Stomach (tissue), 4 donors: Measurements from ENCODE around the gene MDFI.

Experiments
- CTCF ChIP-seq, 7 experiments: fragments of 450-650 bp in 4 of 7; fragments of 200-600 bp in 3 of 7; sonication (generic) in 3 of 7; IDR thresholded peaks; one replicate each; pipeline ENCODE4 v1.5.1; 2016 to 2019; ENCODE audit warnings: antibody characterized with exemption in 7 of 7, control low read depth in 2 of 7, mild to moderate bottlenecking in 1 of 7
- EP300 ChIP-seq: sonication (generic); formaldehyde crosslinking; IDR thresholded peaks from one replicate; pipeline ENCODE4 v1.6.1; 2017; ENCODE audit warnings: antibody characterized with exemption
- POLR2A ChIP-seq, 4 donors: fragments of 450-650 bp; IDR thresholded peaks; one replicate each; pipeline ENCODE4 v1.6.1; 2016; ENCODE audit warnings: antibody characterized with exemption in 4 of 4, control low read depth in 2 of 4, mild to moderate bottlenecking in 1 of 4, moderate library complexity in 1 of 4

DNA sequence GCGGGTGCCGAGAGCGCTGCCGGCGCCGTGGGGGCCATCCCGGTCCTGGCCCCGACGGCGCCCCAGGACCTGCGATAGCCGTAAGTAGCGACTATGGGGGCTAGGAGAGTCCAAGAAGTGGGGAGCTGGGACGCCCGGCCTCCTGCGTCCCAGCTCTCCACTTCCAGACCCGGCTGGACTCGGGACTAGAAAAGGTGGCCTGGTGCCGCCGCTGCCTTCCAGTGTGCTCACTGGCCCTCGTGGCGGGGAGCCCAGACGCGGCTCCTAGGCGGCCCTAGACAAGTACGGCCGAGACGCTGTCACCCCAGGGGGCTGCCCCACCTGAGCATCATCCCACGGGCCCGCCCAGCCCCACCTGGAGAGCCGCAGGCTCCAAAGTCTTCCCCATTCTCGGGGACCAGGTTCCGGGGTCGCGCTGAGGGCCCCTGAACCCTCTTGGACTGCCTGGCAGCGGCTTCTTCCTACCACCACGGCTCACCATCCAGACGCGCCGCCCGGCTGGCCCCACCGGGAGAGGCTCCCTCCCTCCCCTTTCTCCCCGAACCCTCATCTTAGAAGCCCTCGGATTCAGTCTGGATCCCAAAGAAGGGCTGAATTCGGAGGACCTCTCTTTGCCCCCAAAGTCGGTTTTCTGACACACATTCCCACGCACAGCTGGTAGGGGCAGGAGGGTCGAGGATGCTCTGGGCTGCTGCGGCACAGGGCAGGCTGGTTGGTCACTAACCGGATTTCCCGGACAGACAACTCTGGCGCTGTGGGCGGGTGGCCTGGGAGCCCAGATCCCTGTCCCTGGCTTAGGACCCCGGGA lies 870 bp upstream of the MDFI start:
- no peak for TF ChIP-seq CTCF (IDR thresholded peaks at IDR 0.05)
- TF ChIP-seq POLR2A (IDR thresholded peaks at IDR 0.05), result no peak
- TF ChIP-seq EP300, result no peak
